GM21737 (cell line): Measurements from ENCODE around the gene GDF10.

Experiments
- ATAC-seq: cut with Tn5 transposase; IDR thresholded peaks from one replicate; pipeline ENCODE4 v1.9.1; 2021; ENCODE audit warnings: mild to moderate bottlenecking, moderate library complexity; ENCODE audit not compliant: unreplicated experiment

The GDF10 gene

GRCh38 chr10:47312663-47312995 lies 12.6 kb downstream of the GDF10 start:
- ATAC-seq: no peak

- no peak for ATAC-seq
Measured at GRCh38 chr10:47314416-47314970, 14.5 kb downstream of the GDF10 start.

- ATAC-seq: no peak
Measured at GRCh38 chr10:47315421-47315820, 15.4 kb downstream of the GDF10 start.

- ATAC-seq: no peak
Measured at GRCh38 chr10:47316131-47316530, 16.1 kb downstream of the GDF10 start.

- ATAC-seq: no peak
Measured at GRCh38 chr10:47317251-47317650, 17.3 kb downstream of the GDF10 start.

GRCh38 chr10:47318706-47319105 lies 18.7 kb downstream of the GDF10 start:
- ATAC-seq: no peak

GRCh38 chr10:47319784-47320183 lies 19.8 kb downstream of the GDF10 start:
- no peak for ATAC-seq

- no peak for ATAC-seq
Measured at GRCh38 chr10:47320812-47321211, 20.8 kb downstream of the GDF10 start.

- ATAC-seq: no peak
Measured at GRCh38 chr10:47321521-47322195, 21.7 kb downstream of the GDF10 start.

- ATAC-seq: no peak
Measured at GRCh38 chr10:47322300-47323061, 22.5 kb downstream of the GDF10 start, which contains the start of gene GDF2. GDF2 (plus strand) TSS chr10:47322454; CDS start chr10:47322669, 215 bp downstream.

- no peak for ATAC-seq
Measured at GRCh38 chr10:47323087-47323486, 23.1 kb downstream of the GDF10 start.

GRCh38 chr10:47323636-47324296 lies 23.8 kb downstream of the GDF10 start:
- no peak for ATAC-seq

- ATAC-seq: no peak
Measured at GRCh38 chr10:47325303-47326291, 25.6 kb downstream of the GDF10 start.

GRCh38 chr10:47326306-47326926 lies 26.4 kb downstream of the GDF10 start:
- ATAC-seq: no peak

- no peak for ATAC-seq
Measured at GRCh38 chr10:47326927-47327330, 26.9 kb downstream of the GDF10 start.

GRCh38 chr10:47329855-47330254 lies 29.9 kb downstream of the GDF10 start:
- no peak for ATAC-seq

- ATAC-seq: no peak
Measured at GRCh38 chr10:47330366-47330765, 30.4 kb downstream of the GDF10 start.

GRCh38 chr10:47330804-47331203 lies 30.8 kb downstream of the GDF10 start:
- ATAC-seq: no peak

GRCh38 chr10:47331491-47331890 lies 31.5 kb downstream of the GDF10 start:
- no peak for ATAC-seq

- ATAC-seq: no peak
Measured at GRCh38 chr10:47331954-47332353, 32.0 kb downstream of the GDF10 start.
